Ishikawa (cell line): ENCODE data around the gene TEP1.

ENCODE experiments used
- CEBPB ChIP-seq: IDR thresholded peaks from 2 replicates; pipeline ENCODE4 v1.6.1; 2012
- CREB1 ChIP-seq: IDR thresholded peaks from 2 replicates; pipeline ENCODE4 v1.6.1; 2012; ENCODE audit warnings: low read depth
- EGR1 ChIP-seq: IDR thresholded peaks from 2 replicates; pipeline ENCODE4 v1.6.1; 2012
- EP300 ChIP-seq: IDR thresholded peaks from 2 replicates; pipeline ENCODE4 v1.6.1; 2012; ENCODE audit warnings: borderline replicate concordance
- FOXM1 ChIP-seq: IDR thresholded peaks from 2 replicates; pipeline ENCODE4 v1.6.1; 2012; ENCODE audit warnings: low read depth, borderline replicate concordance
- NFIC ChIP-seq: IDR thresholded peaks from 2 replicates; pipeline ENCODE4 v1.6.1; 2012
- RAD21 ChIP-seq: IDR thresholded peaks from 2 replicates; pipeline ENCODE4 v1.6.1; 2012; ENCODE audit warnings: low read depth
- TAF1 ChIP-seq: IDR thresholded peaks from 2 replicates; pipeline ENCODE4 v1.6.1; 2012; ENCODE audit warnings: low read depth, mild to moderate bottlenecking
- TEAD4 ChIP-seq: IDR thresholded peaks from 2 replicates; pipeline ENCODE4 v1.6.1; 2012
- YY1 ChIP-seq: IDR thresholded peaks from 2 replicates; pipeline ENCODE4 v1.6.1; 2012; ENCODE audit warnings: low read depth
- ZBTB7A ChIP-seq: IDR thresholded peaks from 2 replicates; pipeline ENCODE4 v1.6.1; 2012; ENCODE audit warnings: low read depth
- TF ChIP-seq, protein P1 (sequence below): IDR thresholded peaks from 2 replicates; pipeline ENCODE4 v1.6.1; 2012
- TF ChIP-seq, protein P2 (sequence below): IDR thresholded peaks from 2 replicates; pipeline ENCODE4 v1.6.1; 2012; ENCODE audit warnings: low read depth, mild to moderate bottlenecking
- TF ChIP-seq, protein P3 (sequence below): IDR thresholded peaks from 2 replicates; pipeline ENCODE4 v1.6.1; 2012

DNA sequence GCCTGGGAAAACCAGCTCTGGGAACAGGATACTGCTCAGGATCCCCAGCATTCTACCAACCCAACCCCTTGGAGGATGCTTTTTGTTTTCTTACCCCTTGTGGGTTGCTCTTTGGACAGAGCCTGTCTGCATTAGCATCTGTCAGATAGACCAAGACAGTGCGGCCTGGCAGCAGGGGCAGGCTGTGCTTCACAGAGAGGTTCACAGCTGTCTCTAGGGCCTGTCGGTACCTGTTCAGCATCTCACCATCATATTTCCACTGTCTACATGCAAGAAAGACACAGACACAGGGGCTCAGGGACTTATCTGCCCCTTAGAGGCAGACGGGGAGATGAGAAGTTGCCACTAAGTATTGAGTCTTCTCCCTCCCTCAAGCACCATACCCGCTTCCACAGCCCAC lies 21.8 kb downstream of the TEP1 start:
- TF ChIP-seq, protein P1, sequence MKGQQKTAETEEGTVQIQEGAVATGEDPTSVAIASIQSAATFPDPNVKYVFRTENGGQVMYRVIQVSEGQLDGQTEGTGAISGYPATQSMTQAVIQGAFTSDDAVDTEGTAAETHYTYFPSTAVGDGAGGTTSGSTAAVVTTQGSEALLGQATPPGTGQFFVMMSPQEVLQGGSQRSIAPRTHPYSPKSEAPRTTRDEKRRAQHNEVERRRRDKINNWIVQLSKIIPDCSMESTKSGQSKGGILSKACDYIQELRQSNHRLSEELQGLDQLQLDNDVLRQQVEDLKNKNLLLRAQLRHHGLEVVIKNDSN, result no peak
- TF ChIP-seq EP300 (no peak), RAD21 (no peak), CEBPB (no peak), YY1 (no peak), CREB1 (no peak), FOXM1 (no peak), TEAD4 (no peak), NFIC (no peak), ZBTB7A (no peak), EGR1 (no peak), TAF1 (no peak)
- TF ChIP-seq, protein P2, sequence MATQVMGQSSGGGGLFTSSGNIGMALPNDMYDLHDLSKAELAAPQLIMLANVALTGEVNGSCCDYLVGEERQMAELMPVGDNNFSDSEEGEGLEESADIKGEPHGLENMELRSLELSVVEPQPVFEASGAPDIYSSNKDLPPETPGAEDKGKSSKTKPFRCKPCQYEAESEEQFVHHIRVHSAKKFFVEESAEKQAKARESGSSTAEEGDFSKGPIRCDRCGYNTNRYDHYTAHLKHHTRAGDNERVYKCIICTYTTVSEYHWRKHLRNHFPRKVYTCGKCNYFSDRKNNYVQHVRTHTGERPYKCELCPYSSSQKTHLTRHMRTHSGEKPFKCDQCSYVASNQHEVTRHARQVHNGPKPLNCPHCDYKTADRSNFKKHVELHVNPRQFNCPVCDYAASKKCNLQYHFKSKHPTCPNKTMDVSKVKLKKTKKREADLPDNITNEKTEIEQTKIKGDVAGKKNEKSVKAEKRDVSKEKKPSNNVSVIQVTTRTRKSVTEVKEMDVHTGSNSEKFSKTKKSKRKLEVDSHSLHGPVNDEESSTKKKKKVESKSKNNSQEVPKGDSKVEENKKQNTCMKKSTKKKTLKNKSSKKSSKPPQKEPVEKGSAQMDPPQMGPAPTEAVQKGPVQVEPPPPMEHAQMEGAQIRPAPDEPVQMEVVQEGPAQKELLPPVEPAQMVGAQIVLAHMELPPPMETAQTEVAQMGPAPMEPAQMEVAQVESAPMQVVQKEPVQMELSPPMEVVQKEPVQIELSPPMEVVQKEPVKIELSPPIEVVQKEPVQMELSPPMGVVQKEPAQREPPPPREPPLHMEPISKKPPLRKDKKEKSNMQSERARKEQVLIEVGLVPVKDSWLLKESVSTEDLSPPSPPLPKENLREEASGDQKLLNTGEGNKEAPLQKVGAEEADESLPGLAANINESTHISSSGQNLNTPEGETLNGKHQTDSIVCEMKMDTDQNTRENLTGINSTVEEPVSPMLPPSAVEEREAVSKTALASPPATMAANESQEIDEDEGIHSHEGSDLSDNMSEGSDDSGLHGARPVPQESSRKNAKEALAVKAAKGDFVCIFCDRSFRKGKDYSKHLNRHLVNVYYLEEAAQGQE, result no peak
- TF ChIP-seq, protein P3, sequence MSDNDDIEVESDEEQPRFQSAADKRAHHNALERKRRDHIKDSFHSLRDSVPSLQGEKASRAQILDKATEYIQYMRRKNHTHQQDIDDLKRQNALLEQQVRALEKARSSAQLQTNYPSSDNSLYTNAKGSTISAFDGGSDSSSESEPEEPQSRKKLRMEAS, result no peak
